GM12878 (cell line): ENCODE results near the gene ADCY5. TPM values are rescaled to one million over a fixed set of nuclear protein-coding genes. Genes with fewer than 3 reads are reported as not detected.

Experiments
- ATAC-seq: fragments of 200-7000 bp; cut with Tn5 transposase; 3 replicates; pipeline ENCODE4 v1.9.1; 2020; ENCODE audit warnings: mild to moderate bottlenecking, moderate library complexity
- BruUV-seq: library from RNA; stranded (reverse); fragments of 400-500 nt; replicated peaks from 2 replicates; lab custom pipeline; 2021; lab: Mats Ljungman, UMichigan
- CTCF ChIA-PET: fragments of 300-600 bp; sonication (Branson Sonifier 250); formaldehyde crosslinking; extraction: SDS; loops from one replicate; lab custom pipeline; 2021; ENCODE audit warnings: inconsistent platforms; lab: Yijun Ruan, JAX
- POLR2A ChIA-PET: fragments of 350-600 bp; formaldehyde crosslinking; extraction: SDS; loops from one replicate; lab custom pipeline; 2021; ENCODE audit warnings: inconsistent platforms; lab: Charles Lee
- RAD21 ChIA-PET: fragments of 300-600 bp; sonication (Branson Sonifier 250); formaldehyde crosslinking; loops from one replicate; lab custom pipeline; 2023; ENCODE audit warnings: antibody characterized with exemption; ENCODE audit not compliant: unreplicated experiment; lab: Charles Lee
- SMC1A ChIA-PET: fragments of 300-600 bp; sonication (Branson Sonifier 250); formaldehyde crosslinking; loops from one replicate; lab custom pipeline; 2023; ENCODE audit not compliant: unreplicated experiment, uncharacterized antibody; lab: Charles Lee
- DNase-seq: peaks from one replicate; pipeline ENCODE4 v3.0.0-alpha.2; 2011; ENCODE audit warnings: low read depth, low spot score
- FAIRE-seq: peaks from 3 replicates; lab custom pipeline; 2011; peaks lifted over from hg19 to GRCh38; lab: Jason Lieb, UNC
- H2AFZ ChIP-seq: 2 replicates; pipeline ENCODE4 v1.6.0; 2011; ENCODE audit warnings: low read depth, low read length, control low read depth; ENCODE audit not compliant: control insufficient read depth
- H3K27ac ChIP-seq: 2 replicates; pipeline ENCODE4 v1.5.1; 2011; ENCODE audit warnings: control low read depth; ENCODE audit not compliant: control insufficient read depth, insufficient read depth
- H3K27me3 ChIP-seq, 2 experiments: replicated peaks in 1 of 2; 2 replicates each; pipeline versions ENCODE4 v1.6.0 to v1.6.1; 2011; ENCODE audit warnings: low read length in 1 of 2; ENCODE audit not compliant: control insufficient read depth in 2 of 2, insufficient read depth in 2 of 2
- H3K36me3 ChIP-seq, 2 experiments: 2 replicates each; pipeline ENCODE4 v1.5.1; 2011; ENCODE audit warnings: low read length in 1 of 2; ENCODE audit not compliant: control insufficient read depth in 2 of 2, insufficient read depth in 2 of 2
- H3K4me1 ChIP-seq: 2 replicates; pipeline ENCODE4 v1.6.1; 2011; ENCODE audit warnings: mild to moderate bottlenecking, low read length, moderate library complexity, mixed read lengths; ENCODE audit not compliant: control insufficient read depth, insufficient read depth
- H3K4me2 ChIP-seq: 2 replicates; pipeline ENCODE4 v1.6.0; 2011; ENCODE audit warnings: control low read depth; ENCODE audit not compliant: control insufficient read depth, insufficient read depth
- H3K4me3 ChIP-seq: fragments of 200-600 bp; sonication (generic); 2 replicates; pipeline ENCODE4 v1.5.1; 2016
- H3K79me2 ChIP-seq: 2 replicates; pipeline ENCODE4 v1.6.0; 2011; ENCODE audit warnings: low read length; ENCODE audit not compliant: control insufficient read depth, insufficient read depth
- H3K9ac ChIP-seq: 2 replicates; pipeline ENCODE4 v1.8.0; 2011; ENCODE audit warnings: low read length, control low read depth, mixed read lengths; ENCODE audit not compliant: control insufficient read depth, insufficient read depth
- H3K9me3 ChIP-seq: replicated peaks from 3 replicates; pipeline ENCODE4 v1.5.1; 2011; ENCODE audit warnings: mild to moderate bottlenecking, low read length; ENCODE audit not compliant: control insufficient read depth, insufficient read depth
- H4K20me1 ChIP-seq: 2 replicates; pipeline ENCODE4 v1.6.0; 2011; ENCODE audit not compliant: control insufficient read depth, insufficient read depth
- KDM1A ChIP-seq: fragments of 200-600 bp; sonication (generic); IDR thresholded peaks from 2 replicates; pipeline ENCODE4 v1.6.1; 2016; ENCODE audit warnings: borderline replicate concordance
- MYB ChIP-seq: fragments of 150-350 bp; IDR thresholded peaks from 2 replicates; pipeline ENCODE4 v1.6.1; 2014; ENCODE audit warnings: mild to moderate bottlenecking, low read depth, low read length, borderline replicate concordance
- NR2C2 ChIP-seq: IDR thresholded peaks from 2 replicates; pipeline ENCODE4 v1.6.1; 2011; ENCODE audit warnings: borderline replicate concordance, low read depth; ENCODE audit not compliant: control insufficient read depth, insufficient read length
- ZSCAN29 ChIP-seq: fragments of 450-650 bp; IDR thresholded peaks from 2 replicates; pipeline ENCODE4 v1.6.1; 2017; ENCODE audit warnings: mild to moderate bottlenecking, moderate library complexity
- WGBS: methylation state at CpG from one replicate; pipeline ENCODE4 v1.1.6; 2016; ENCODE audit warnings: low lambda C conversion rate; ENCODE audit not compliant: insufficient replicate concordance, insufficient coverage; ENCODE audit errors: missing lambda C conversion rate; 5-methylcytosine and 5-hydroxymethylcytosine counted together
- in situ Hi-C: fragments of 300-500 bp; cut with MboI; formaldehyde crosslinking; loops from 9 replicates; pipeline ENCODE4 v1.14.3; 2018; ENCODE audit warnings: mixed read lengths
- intact Hi-C: fragments of 100-400 bp; cut with micrococcal nuclease; formaldehyde crosslinking; loops from one replicate; pipeline ENCODE4 v1.14.2; 2022; ENCODE audit not compliant: unreplicated experiment
- polyA plus RNA-seq, 11 experiments: library from polyadenylated mRNA; depleted of rRNA in 4 of 11; unstranded in 6 of 11; stranded (reverse) in 5 of 11; fragments of >200 nt; fragmentation: Nextera tagmentation in 4 of 11; fragmentation: Illumina TruSeq in 1 of 11; extraction: Ambion mirVana in 4 of 11; extraction: Trizol in 1 of 11; gene quantifications; 1 replicate in 1 of 11; 2 replicates in 10 of 11; pipeline versions ENCODE4 v1.2.1 to v1.2.3, GENCODE V29; 2011 to 2016; ENCODE audit warnings: inconsistent platforms in 2 of 11, missing spikeins in 2 of 11, low read depth in 1 of 11
- total RNA-seq, 4 experiments: library from RNA; depleted of rRNA in 3 of 4; stranded (reverse); fragments of >200 nt in 3 of 4; fragmentation: Illumina TruSeq in 1 of 4; extraction: Trizol in 1 of 4; gene quantifications; 2 replicates each; pipeline versions ENCODE4 v1.2.1 to v1.2.3, GENCODE V29; 2013 to 2021
- TF ChIP-seq, protein P1 (sequence below): IDR thresholded peaks from 2 replicates; pipeline ENCODE4 v1.6.1; 2011; ENCODE audit warnings: low read depth, mild to moderate bottlenecking, low read length, moderate library complexity, borderline replicate concordance; ENCODE audit errors: extremely low read depth
- TF ChIP-seq, protein P2 (sequence below): fragments of 450-650 bp; formaldehyde crosslinking; IDR thresholded peaks from 2 replicates; pipeline ENCODE4 v1.4.0; 2022; ENCODE audit warnings: mild to moderate bottlenecking, moderate library complexity
- TF ChIP-seq, protein P3 (sequence below): fragments of 450-650 bp; IDR thresholded peaks from 2 replicates; pipeline ENCODE4 v1.6.1; 2017; ENCODE audit warnings: antibody characterized with exemption, mild to moderate bottlenecking, moderate library complexity

ADCY5 gene
- total and polyA plus RNA-seq, 10 of the 15 experiments (the other 5 are each of a cell fraction or from before 2014, with no cell fraction given): under 0.01 to 0.24 (median 0.02) TPM; not detected in 4

DNA sequence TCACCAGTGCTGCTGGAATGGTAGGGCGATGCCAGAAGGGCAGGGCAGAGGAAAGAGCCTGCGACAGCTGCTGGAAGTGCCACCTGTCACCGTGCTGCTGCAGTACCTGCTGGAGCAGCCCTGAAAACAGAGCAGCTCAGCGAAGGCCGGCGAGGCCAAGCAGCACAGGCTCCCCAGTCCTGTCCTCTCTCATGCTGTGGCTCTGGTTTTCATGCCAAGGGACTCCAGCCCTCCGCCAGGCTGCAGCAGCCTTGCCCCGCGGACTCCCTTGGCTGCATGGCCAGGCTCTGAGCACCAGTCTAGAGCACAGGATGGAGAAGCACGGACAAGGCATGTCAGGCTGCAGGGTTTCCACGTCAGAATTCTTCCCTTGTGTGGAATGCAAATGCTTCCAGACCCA is 43.9 kb downstream of the ADCY5 start:
- Histone ChIP-seq H4K20me1 (no peaks in the 10 kb centered on the region), H3K4me2 (no peak overlapping the region), H3K9ac (no peak overlapping the region), H3K4me3 (no peak overlapping the region), H3K27ac (no peak overlapping the region), H3K4me1 (no peaks in the 10 kb centered on the region), H3K79me2 (no peaks in the 10 kb centered on the region), H2AFZ (no peak overlapping the region), H3K27me3 (peaks cover 0 to 3% of the 10 kb centered on the region in 2 experiments; a peak in 2 of 4 replicates), H3K36me3 (no peaks in the 10 kb centered on the region), H3K9me3 (no peaks in the 10 kb centered on the region)
- WGBS: 50% methylated on average over 11 of the region's 11 CpGs
- intact Hi-C loops: no loop called here
- in situ Hi-C loops: no loop called here
- DNase-seq (no peak), FAIRE-seq (no peak), ATAC-seq (no peak)
- ChIA-PET POLR2A (no interaction called here), RAD21 (no interaction called here), SMC1A (no interaction called here), CTCF (no interaction called here)
- TF ChIP-seq ZSCAN29: no peak
- no peak for TF ChIP-seq KDM1A
- TF ChIP-seq MYB: no peak
- TF ChIP-seq, protein P1, sequence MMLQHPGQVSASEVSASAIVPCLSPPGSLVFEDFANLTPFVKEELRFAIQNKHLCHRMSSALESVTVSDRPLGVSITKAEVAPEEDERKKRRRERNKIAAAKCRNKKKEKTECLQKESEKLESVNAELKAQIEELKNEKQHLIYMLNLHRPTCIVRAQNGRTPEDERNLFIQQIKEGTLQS: no peak
- TF ChIP-seq, protein P2, sequence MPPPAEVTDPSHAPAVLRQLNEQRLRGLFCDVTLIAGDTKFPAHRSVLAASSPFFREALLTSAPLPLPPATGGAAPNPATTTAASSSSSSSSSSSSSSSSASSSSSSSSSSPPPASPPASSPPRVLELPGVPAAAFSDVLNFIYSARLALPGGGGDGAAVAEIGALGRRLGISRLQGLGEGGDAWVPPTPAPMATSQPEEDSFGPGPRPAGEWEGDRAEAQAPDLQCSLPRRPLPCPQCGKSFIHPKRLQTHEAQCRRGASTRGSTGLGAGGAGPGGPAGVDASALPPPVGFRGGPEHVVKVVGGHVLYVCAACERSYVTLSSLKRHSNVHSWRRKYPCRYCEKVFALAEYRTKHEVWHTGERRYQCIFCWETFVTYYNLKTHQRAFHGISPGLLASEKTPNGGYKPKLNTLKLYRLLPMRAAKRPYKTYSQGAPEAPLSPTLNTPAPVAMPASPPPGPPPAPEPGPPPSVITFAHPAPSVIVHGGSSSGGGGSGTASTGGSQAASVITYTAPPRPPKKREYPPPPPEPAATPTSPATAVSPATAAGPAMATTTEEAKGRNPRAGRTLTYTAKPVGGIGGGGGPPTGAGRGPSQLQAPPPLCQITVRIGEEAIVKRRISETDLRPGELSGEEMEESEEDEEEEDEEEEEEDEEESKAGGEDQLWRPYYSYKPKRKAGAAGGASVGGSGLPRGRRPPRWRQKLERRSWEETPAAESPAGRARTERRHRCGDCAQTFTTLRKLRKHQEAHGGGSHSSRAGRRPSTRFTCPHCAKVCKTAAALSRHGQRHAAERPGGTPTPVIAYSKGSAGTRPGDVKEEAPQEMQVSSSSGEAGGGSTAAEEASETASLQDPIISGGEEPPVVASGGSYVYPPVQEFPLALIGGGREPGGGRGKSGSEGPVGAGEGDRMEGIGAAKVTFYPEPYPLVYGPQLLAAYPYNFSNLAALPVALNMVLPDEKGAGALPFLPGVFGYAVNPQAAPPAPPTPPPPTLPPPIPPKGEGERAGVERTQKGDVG (CRISPR knock-in tag): no peak
- TF ChIP-seq, protein P3, sequence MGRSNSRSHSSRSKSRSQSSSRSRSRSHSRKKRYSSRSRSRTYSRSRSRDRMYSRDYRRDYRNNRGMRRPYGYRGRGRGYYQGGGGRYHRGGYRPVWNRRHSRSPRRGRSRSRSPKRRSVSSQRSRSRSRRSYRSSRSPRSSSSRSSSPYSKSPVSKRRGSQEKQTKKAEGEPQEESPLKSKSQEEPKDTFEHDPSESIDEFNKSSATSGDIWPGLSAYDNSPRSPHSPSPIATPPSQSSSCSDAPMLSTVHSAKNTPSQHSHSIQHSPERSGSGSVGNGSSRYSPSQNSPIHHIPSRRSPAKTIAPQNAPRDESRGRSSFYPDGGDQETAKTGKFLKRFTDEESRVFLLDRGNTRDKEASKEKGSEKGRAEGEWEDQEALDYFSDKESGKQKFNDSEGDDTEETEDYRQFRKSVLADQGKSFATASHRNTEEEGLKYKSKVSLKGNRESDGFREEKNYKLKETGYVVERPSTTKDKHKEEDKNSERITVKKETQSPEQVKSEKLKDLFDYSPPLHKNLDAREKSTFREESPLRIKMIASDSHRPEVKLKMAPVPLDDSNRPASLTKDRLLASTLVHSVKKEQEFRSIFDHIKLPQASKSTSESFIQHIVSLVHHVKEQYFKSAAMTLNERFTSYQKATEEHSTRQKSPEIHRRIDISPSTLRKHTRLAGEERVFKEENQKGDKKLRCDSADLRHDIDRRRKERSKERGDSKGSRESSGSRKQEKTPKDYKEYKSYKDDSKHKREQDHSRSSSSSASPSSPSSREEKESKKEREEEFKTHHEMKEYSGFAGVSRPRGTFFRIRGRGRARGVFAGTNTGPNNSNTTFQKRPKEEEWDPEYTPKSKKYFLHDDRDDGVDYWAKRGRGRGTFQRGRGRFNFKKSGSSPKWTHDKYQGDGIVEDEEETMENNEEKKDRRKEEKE: no peak
- TF ChIP-seq NR2C2: no peak
- BruUV-seq: no TSS peak
